Astrocyte (in vitro differentiated cells and primary cell): ENCODE data around the gene CHN1. TPM values are rescaled to one million over a fixed set of nuclear protein-coding genes. Genes with fewer than 3 reads are reported as not detected.

ENCODE experiments used
- DNase-seq: peaks from one replicate; pipeline ENCODE4 v3.0.0-alpha.2; 2010; ENCODE audit warnings: low read depth
- FAIRE-seq: peaks from 2 replicates; lab custom pipeline; 2011; peaks lifted over from hg19 to GRCh38; lab: Jason Lieb, UNC
- H2AFZ ChIP-seq: 2 replicates; pipeline ENCODE4 v1.6.0; 2012; ENCODE audit warnings: low read depth, low read length, inconsistent platforms
- H3K27ac ChIP-seq: 2 replicates; pipeline ENCODE4 v1.5.1; 2011; ENCODE audit warnings: low read depth, low read length, inconsistent platforms
- H3K27me3 ChIP-seq: 2 replicates; pipeline ENCODE4 v1.6.0; 2011; ENCODE audit warnings: low read length, inconsistent platforms; ENCODE audit not compliant: insufficient read depth
- H3K36me3 ChIP-seq: 2 replicates; pipeline ENCODE4 v1.5.1; 2011; ENCODE audit warnings: low read length, inconsistent platforms; ENCODE audit not compliant: insufficient read depth
- H3K4me1 ChIP-seq: 2 replicates; pipeline ENCODE4 v1.5.1; 2011; ENCODE audit warnings: low read length, inconsistent platforms; ENCODE audit not compliant: insufficient read depth
- H3K4me2 ChIP-seq: 2 replicates; pipeline ENCODE4 v1.6.0; 2012; ENCODE audit warnings: low read length, inconsistent platforms
- H3K4me3 ChIP-seq: 2 replicates; pipeline ENCODE4 v1.5.1; 2011; ENCODE audit warnings: low read depth, mild to moderate bottlenecking, low read length, inconsistent platforms; ENCODE audit not compliant: insufficient read depth
- H3K79me2 ChIP-seq: 2 replicates; pipeline ENCODE4 v1.6.0; 2012; ENCODE audit warnings: mild to moderate bottlenecking, low read length, inconsistent platforms; ENCODE audit not compliant: insufficient read depth
- H3K9ac ChIP-seq: 2 replicates; pipeline ENCODE4 v1.6.0; 2012; ENCODE audit warnings: mild to moderate bottlenecking, low read length, inconsistent platforms
- H3K9me3 ChIP-seq: 2 replicates; pipeline ENCODE4 v1.5.1; 2012; ENCODE audit warnings: low read depth, mild to moderate bottlenecking, low read length, inconsistent platforms; ENCODE audit not compliant: insufficient read depth
- H4K20me1 ChIP-seq: 2 replicates; pipeline ENCODE4 v1.6.0; 2012; ENCODE audit warnings: low read length, inconsistent platforms; ENCODE audit not compliant: insufficient read depth
- H3K27ac Mint-ChIP-seq: one replicate; pipeline ENCODE4 v1.8.0; 2021; ENCODE audit warnings: mild to moderate bottlenecking, mixed read lengths; ENCODE audit not compliant: unreplicated experiment
- H3K27me3 Mint-ChIP-seq: one replicate; pipeline ENCODE4 v1.8.0; 2021; ENCODE audit warnings: low read depth, mixed read lengths; ENCODE audit not compliant: unreplicated experiment
- H3K36me3 Mint-ChIP-seq: one replicate; pipeline ENCODE4 v1.8.0; 2021; ENCODE audit warnings: low read depth, mixed read lengths; ENCODE audit not compliant: unreplicated experiment
- H3K4me1 Mint-ChIP-seq: one replicate; pipeline ENCODE4 v1.8.0; 2021; ENCODE audit warnings: low read depth, mixed read lengths; ENCODE audit not compliant: unreplicated experiment
- H3K4me3 Mint-ChIP-seq: one replicate; pipeline ENCODE4 v1.8.0; 2021; ENCODE audit warnings: mild to moderate bottlenecking, moderate library complexity, mixed read lengths; ENCODE audit not compliant: unreplicated experiment
- H3K9me3 Mint-ChIP-seq: one replicate; pipeline ENCODE4 v1.8.0; 2021; ENCODE audit warnings: mild to moderate bottlenecking, mixed read lengths; ENCODE audit not compliant: unreplicated experiment
- EZH2 ChIP-seq: IDR thresholded peaks from 2 replicates; pipeline ENCODE4 v1.6.1; 2012; ENCODE audit warnings: mild to moderate bottlenecking, low read length, inconsistent platforms; ENCODE audit not compliant: insufficient read depth
- total RNA-seq: library from RNA; stranded (reverse); gene quantifications from 2 replicates; pipeline ENCODE4 v1.2.1, GENCODE V29; 2021
- TF ChIP-seq, protein P1 (sequence below): IDR thresholded peaks from 2 replicates; pipeline ENCODE4 v1.5.1; 2011; ENCODE audit warnings: low read depth, mild to moderate bottlenecking, inconsistent platforms, low read length, moderate library complexity; ENCODE audit not compliant: insufficient read depth

CHN1 gene
- total RNA-seq, 1 donor from 2014 or later, result 23.9 TPM

DNA sequence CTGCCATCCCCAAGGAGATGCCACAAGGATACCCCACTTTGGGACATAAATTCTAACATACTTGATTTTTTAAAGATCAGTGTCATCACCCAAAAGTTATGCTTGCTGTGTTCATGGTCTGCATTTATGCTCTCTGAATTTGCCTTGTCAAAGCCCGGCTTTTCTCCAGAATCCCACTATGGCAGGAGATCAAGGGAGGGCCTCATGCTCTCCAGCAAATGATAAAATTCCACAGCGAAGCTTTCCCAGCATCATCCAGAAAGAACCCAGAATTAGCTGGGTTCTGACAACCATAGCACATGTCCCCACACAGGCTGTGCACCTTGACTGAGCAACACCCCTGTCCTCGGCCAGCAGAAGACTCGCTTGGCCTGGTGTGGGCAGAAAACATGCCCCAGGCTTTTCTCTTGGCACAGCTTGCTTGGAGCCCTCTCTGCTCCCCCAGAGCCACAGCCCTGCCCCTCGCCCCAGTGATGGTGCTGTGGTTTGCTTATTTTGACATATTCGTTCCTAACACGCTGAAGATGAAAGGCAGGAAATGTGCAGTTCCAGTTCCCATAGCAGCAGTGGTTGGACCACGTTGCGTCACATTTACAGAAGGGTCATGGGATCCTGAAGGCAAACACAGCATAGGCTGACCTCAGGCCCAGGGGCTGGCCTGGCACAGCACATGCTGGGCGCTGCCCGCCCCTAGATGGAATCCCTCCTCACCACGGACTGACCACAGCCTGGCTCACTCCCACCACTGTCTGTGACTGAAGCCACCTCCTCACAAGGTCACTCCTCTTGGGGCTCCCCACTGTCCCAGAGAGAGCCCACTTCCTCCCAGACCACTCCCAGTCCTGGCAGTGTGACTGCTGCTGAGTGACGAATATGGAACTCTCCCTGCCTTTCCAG is 226.8 kb downstream of the CHN1 start:
- no peaks in the 10 kb centered on the region for H3K27me3 Mint-ChIP-seq
- H3K79me2 ChIP-seq, result no peaks in the 10 kb centered on the region
- peak overlapping the region; percentile 61 for H3K9ac ChIP-seq
- no peak for TF ChIP-seq EZH2
- TF ChIP-seq, protein P1, sequence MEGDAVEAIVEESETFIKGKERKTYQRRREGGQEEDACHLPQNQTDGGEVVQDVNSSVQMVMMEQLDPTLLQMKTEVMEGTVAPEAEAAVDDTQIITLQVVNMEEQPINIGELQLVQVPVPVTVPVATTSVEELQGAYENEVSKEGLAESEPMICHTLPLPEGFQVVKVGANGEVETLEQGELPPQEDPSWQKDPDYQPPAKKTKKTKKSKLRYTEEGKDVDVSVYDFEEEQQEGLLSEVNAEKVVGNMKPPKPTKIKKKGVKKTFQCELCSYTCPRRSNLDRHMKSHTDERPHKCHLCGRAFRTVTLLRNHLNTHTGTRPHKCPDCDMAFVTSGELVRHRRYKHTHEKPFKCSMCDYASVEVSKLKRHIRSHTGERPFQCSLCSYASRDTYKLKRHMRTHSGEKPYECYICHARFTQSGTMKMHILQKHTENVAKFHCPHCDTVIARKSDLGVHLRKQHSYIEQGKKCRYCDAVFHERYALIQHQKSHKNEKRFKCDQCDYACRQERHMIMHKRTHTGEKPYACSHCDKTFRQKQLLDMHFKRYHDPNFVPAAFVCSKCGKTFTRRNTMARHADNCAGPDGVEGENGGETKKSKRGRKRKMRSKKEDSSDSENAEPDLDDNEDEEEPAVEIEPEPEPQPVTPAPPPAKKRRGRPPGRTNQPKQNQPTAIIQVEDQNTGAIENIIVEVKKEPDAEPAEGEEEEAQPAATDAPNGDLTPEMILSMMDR, result no peak
- H3K27ac Mint-ChIP-seq, result peak overlapping the region; percentile 63
- H3K4me3 ChIP-seq, result no peak overlapping the region
- peaks cover 38% of the 10 kb centered on the region for H3K4me1 Mint-ChIP-seq
- peak; percentile 98 for DNase-seq
- peaks cover 33% of the 10 kb centered on the region for H3K4me1 ChIP-seq
- H3K36me3 Mint-ChIP-seq, result no peaks in the 10 kb centered on the region
- peak overlapping the region; percentile 69 for H2AFZ ChIP-seq
- peak overlapping the region; percentile 87 for H3K27ac ChIP-seq
- no peaks in the 10 kb centered on the region for H3K36me3 ChIP-seq
- FAIRE-seq, result peak; percentile 87
- H3K4me3 Mint-ChIP-seq, result no peak overlapping the region
- peak overlapping the region; percentile 54 for H3K4me2 ChIP-seq
- H3K27me3 ChIP-seq, result no peaks in the 10 kb centered on the region
- no peaks in the 10 kb centered on the region for H4K20me1 ChIP-seq
- H3K9me3 ChIP-seq, result no peaks in the 10 kb centered on the region
- H3K9me3 Mint-ChIP-seq, result peaks cover 2% of the 10 kb centered on the region

GRCh38 chr2:174777347-174778084 is 227.7 kb downstream of the CHN1 start:
- Mint-ChIP-seq H3K27me3 (no peaks in the 10 kb centered on the region), H3K4me3 (no peak overlapping the region), H3K36me3 (no peaks in the 10 kb centered on the region), H3K27ac (peak overlapping the region; percentile 63), H3K4me1 (peaks cover 44% of the 10 kb centered on the region), H3K9me3 (peaks cover 2% of the 10 kb centered on the region)
- Histone ChIP-seq H3K27me3 (no peaks in the 10 kb centered on the region), H4K20me1 (no peaks in the 10 kb centered on the region), H3K9me3 (no peaks in the 10 kb centered on the region), H2AFZ (no peak overlapping the region), H3K36me3 (no peaks in the 10 kb centered on the region), H3K9ac (peak overlapping the region; percentile 61), H3K79me2 (no peaks in the 10 kb centered on the region), H3K4me2 (peak overlapping the region; percentile 54), H3K27ac (peak overlapping the region; percentile 87), H3K4me3 (no peak overlapping the region), H3K4me1 (peaks cover 33% of the 10 kb centered on the region)
- TF ChIP-seq EZH2, result no peak
- TF ChIP-seq, protein P1, result no peak
- no peak for DNase-seq
- FAIRE-seq, result peak; percentile 41
